HepG2 (cell line): ENCODE results near the gene STIM1. TPM values are rescaled to one million over a fixed set of nuclear protein-coding genes. Genes with fewer than 3 reads are reported as not detected.

Experiments
- ATAC-seq: fragments of 200-7000 bp; cut with Tn5 transposase; 3 replicates; pipeline ENCODE4 v1.9.1; 2020; ENCODE audit warnings: mild to moderate bottlenecking, moderate library complexity
- BruUV-seq: library from RNA; stranded (reverse); fragments of 400-500 nt; replicated peaks from 2 replicates; lab custom pipeline; 2021; lab: Mats Ljungman, UMichigan
- CTCF ChIA-PET: fragments of 300-600 bp; formaldehyde crosslinking; extraction: SDS; loops from one replicate; lab custom pipeline; 2021; ENCODE audit warnings: low total read pairs, inconsistent platforms, low intra/inter-chr PET ratio; lab: Yijun Ruan, JAX
- POLR2A ChIA-PET: fragments of 350-600 bp; sonication (Branson Sonifier 250); formaldehyde crosslinking; loops from one replicate; lab custom pipeline; 2020; ENCODE audit warnings: antibody characterized with exemption, inconsistent platforms; lab: Yijun Ruan, JAX
- DNase-seq: peaks from one replicate; pipeline ENCODE4 v3.0.0-alpha.2; 2015; ENCODE audit warnings: low spot score
- FAIRE-seq: peaks from 3 replicates; lab custom pipeline; 2011; peaks lifted over from hg19 to GRCh38; lab: Jason Lieb, UNC
- H2AFZ ChIP-seq: one replicate; pipeline ENCODE4 v1.6.1; 2011; ENCODE audit warnings: low read length, inconsistent platforms
- H3K27ac ChIP-seq: fragments of 300-600 bp; 3 replicates; pipeline ENCODE4 v1.8.0; 2011; ENCODE audit warnings: mixed run types, mild to moderate bottlenecking, mixed read lengths, low read length, inconsistent platforms; ENCODE audit not compliant: insufficient read depth; ENCODE audit errors: extremely low read length
- H3K27me3 ChIP-seq, 2 experiments: fragments of 200-600 bp in 1 of 2; 2 replicates in 1 of 2; 3 replicates in 1 of 2; pipeline versions ENCODE4 v1.6.0 to v1.8.0; 2011; ENCODE audit warnings: low read length in 2 of 2, mild to moderate bottlenecking in 2 of 2, moderate library complexity in 2 of 2, inconsistent platforms in 1 of 2; ENCODE audit not compliant: insufficient read depth in 2 of 2, control insufficient read depth in 1 of 2
- H3K36me3 ChIP-seq, 2 experiments: fragments of 200-600 bp in 1 of 2; replicated peaks in 1 of 2; 2 replicates in 1 of 2; 3 replicates in 1 of 2; pipeline versions ENCODE4 v1.5.1 to v1.8.0; 2011; ENCODE audit warnings: low read length in 2 of 2, inconsistent platforms in 1 of 2; ENCODE audit not compliant: insufficient read depth in 2 of 2, control insufficient read depth in 1 of 2
- H3K4me1 ChIP-seq: 2 replicates; pipeline ENCODE4 v1.5.1; 2012; ENCODE audit warnings: low read length, inconsistent platforms; ENCODE audit not compliant: insufficient read depth
- H3K4me2 ChIP-seq: 2 replicates; pipeline ENCODE4 v1.6.0; 2011; ENCODE audit warnings: low read depth, low read length, inconsistent platforms
- H3K4me3 ChIP-seq, 3 experiments: fragments of 200-600 bp in 1 of 3; sonication (generic), shearing (Covaris generic) in 1 of 3; replicated peaks in 1 of 3; 2 replicates each; pipeline ENCODE4 v1.5.1; 2011 to 2016; ENCODE audit warnings: low read length in 3 of 3, inconsistent platforms in 2 of 3, low read depth in 2 of 3, mild to moderate bottlenecking in 2 of 3, control low read depth in 1 of 3, mixed read lengths in 1 of 3; ENCODE audit not compliant: insufficient read depth in 1 of 3
- H3K79me2 ChIP-seq: one replicate; pipeline ENCODE4 v1.6.1; 2011; ENCODE audit warnings: low read length, inconsistent platforms; ENCODE audit not compliant: insufficient read depth
- H3K9ac ChIP-seq: 2 replicates; pipeline ENCODE4 v1.6.0; 2011; ENCODE audit warnings: mild to moderate bottlenecking, low read depth, low read length, inconsistent platforms; ENCODE audit not compliant: insufficient read depth
- H3K9me3 ChIP-seq: 2 replicates; pipeline ENCODE4 v1.5.1; 2012; ENCODE audit warnings: mild to moderate bottlenecking, low read length
- H4K20me1 ChIP-seq: 2 replicates; pipeline ENCODE4 v1.6.0; 2011; ENCODE audit warnings: inconsistent platforms, mild to moderate bottlenecking, low read length, moderate library complexity; ENCODE audit not compliant: insufficient read depth
- ATF7 ChIP-seq, 2 experiments: fragments of 450-650 bp in 1 of 2; sonication (generic) in 1 of 2; formaldehyde crosslinking in 1 of 2; IDR thresholded peaks; 2 replicates each; pipeline versions ENCODE4 v1.4.0 to v1.6.1; 2016 to 2020; ENCODE audit warnings: antibody characterized with exemption in 1 of 2, mild to moderate bottlenecking in 1 of 2, missing genetic modification reagents in 1 of 2
- BRF2 ChIP-seq: sonication (generic); formaldehyde crosslinking; IDR thresholded peaks from 2 replicates; pipeline ENCODE4 v1.8.1; 2022; ENCODE audit warnings: mild to moderate bottlenecking, missing genetic modification reagents
- CEBPB ChIP-seq: IDR thresholded peaks from 2 replicates; pipeline ENCODE4 v1.6.1; 2011; ENCODE audit warnings: low read depth, low read length, improper control_type of control experiment, borderline replicate concordance
- KDM4B ChIP-seq: sonication (generic); formaldehyde crosslinking; IDR thresholded peaks from 2 replicates; pipeline ENCODE4 v1.4.0; 2020; ENCODE audit warnings: missing genetic modification reagents
- NR2C2 ChIP-seq: sonication (generic); formaldehyde crosslinking; IDR thresholded peaks from 2 replicates; pipeline ENCODE4 v1.4.0; 2020; ENCODE audit warnings: missing genetic modification reagents, mild to moderate bottlenecking, moderate library complexity, borderline replicate concordance
- SALL1 ChIP-seq: sonication (generic); formaldehyde crosslinking; IDR thresholded peaks from 2 replicates; pipeline ENCODE4 v1.8.0; 2022; ENCODE audit warnings: mild to moderate bottlenecking, missing genetic modification reagents
- SMC3 ChIP-seq: IDR thresholded peaks from 2 replicates; pipeline ENCODE4 v1.6.1; 2011; ENCODE audit warnings: low read length, improper control_type of control experiment
- STAG1 ChIP-seq: sonication (generic); formaldehyde crosslinking; IDR thresholded peaks from 2 replicates; pipeline ENCODE4 v1.4.0; 2020; ENCODE audit warnings: missing genetic modification reagents
- TAF15 ChIP-seq: fragments of 200-400 bp; formaldehyde crosslinking; IDR thresholded peaks from one replicate; pipeline ENCODE4 v1.6.1; 2018; ENCODE audit warnings: mild to moderate bottlenecking, low read depth, low read length; ENCODE audit not compliant: poor library complexity, severe bottlenecking
- ZFP36L1 ChIP-seq: sonication (generic); formaldehyde crosslinking; IDR thresholded peaks from 2 replicates; pipeline ENCODE4 v1.8.0; 2022; ENCODE audit warnings: mild to moderate bottlenecking, missing genetic modification reagents, moderate library complexity
- ZNF382 ChIP-seq: sonication (generic); formaldehyde crosslinking; IDR thresholded peaks from 2 replicates; pipeline ENCODE4 v1.5.0; 2020; ENCODE audit warnings: missing genetic modification reagents, mild to moderate bottlenecking, borderline replicate concordance
- ZNF615 ChIP-seq: sonication (generic); formaldehyde crosslinking; IDR thresholded peaks from 2 replicates; pipeline ENCODE4 v1.5.0; 2020; ENCODE audit warnings: mild to moderate bottlenecking, missing genetic modification reagents, borderline replicate concordance
- ZSCAN20 ChIP-seq: sonication (generic); formaldehyde crosslinking; IDR thresholded peaks from 2 replicates; pipeline ENCODE4 v1.4.0; 2020; ENCODE audit warnings: missing genetic modification reagents, mild to moderate bottlenecking, borderline replicate concordance
- WGBS: methylation state at CpG from one replicate; pipeline ENCODE4 v1.1.6; 2017; ENCODE audit warnings: low lambda C conversion rate; 5-methylcytosine and 5-hydroxymethylcytosine counted together
- in situ Hi-C: cut with HindIII; loops from 2 replicates; pipeline ENCODE4 v1.10.0; 2017; ENCODE audit warnings: low pct_unique_long_range_greater_than_20kb; ENCODE audit not compliant: extremely low pct_ligation_motif_present
- intact Hi-C: fragments of 100-400 bp; cut with micrococcal nuclease; formaldehyde crosslinking; loops from one replicate; pipeline ENCODE4 v1.10.0; 2022; ENCODE audit not compliant: unreplicated experiment
- polyA plus RNA-seq, 8 experiments: library from polyadenylated mRNA; depleted of rRNA in 3 of 8; stranded (reverse) in 7 of 8; unstranded in 1 of 8; fragments of >200 nt; fragmentation: Illumina TruSeq in 4 of 8; extraction: Trizol in 4 of 8; gene quantifications; 2 replicates each; pipeline versions ENCODE4 v1.2.1 to v1.2.3, GENCODE V29; 2011 to 2016; ENCODE audit warnings: low read depth in 4 of 8, missing spikeins in 1 of 8, mixed read lengths in 1 of 8; ENCODE audit not compliant: insufficient read depth in 1 of 8
- total RNA-seq, 5 experiments: library from RNA; depleted of rRNA; stranded (reverse); fragments of >200 nt; fragmentation: Illumina TruSeq; extraction: Trizol; gene quantifications; 2 replicates each; pipeline ENCODE4 v1.2.3, GENCODE V29; 2016; ENCODE audit warnings: low read depth in 1 of 5
- TF ChIP-seq, protein P1 (sequence below): sonication (generic); formaldehyde crosslinking; IDR thresholded peaks from 2 replicates; pipeline ENCODE4 v1.8.0; 2022; ENCODE audit warnings: mild to moderate bottlenecking, missing genetic modification reagents, borderline replicate concordance

STIM1 gene
- total and polyA plus RNA-seq, 2 of the 13 experiments (the other 11 are each of a cell fraction or from before 2014, with no cell fraction given): 19.2 to 28.5 TPM

GRCh38 chr11:3936517-3936916 is 81.1 kb downstream of the STIM1 start:
- Histone ChIP-seq H3K27me3 (no peaks in the 10 kb centered on the region), H3K79me2 (peaks cover 13% of the 10 kb centered on the region), H3K4me2 (no peak overlapping the region), H3K4me3 (no peak overlapping the region), H2AFZ (no peak overlapping the region), H3K9me3 (no peaks in the 10 kb centered on the region), H4K20me1 (no peaks in the 10 kb centered on the region), H3K4me1 (peaks cover 42% of the 10 kb centered on the region), H3K27ac (no peak overlapping the region), H3K36me3 (no peaks in the 10 kb centered on the region), H3K9ac (no peak overlapping the region)
- no peak for DNase-seq
- in situ Hi-C loops (no loop called here), intact Hi-C loops (no loop called here)
- no peak for ATAC-seq
- BruUV-seq: no TSS peak
- POLR2A ChIA-PET: no interaction called here
- WGBS: 100% methylated on average over 1 of the region's 1 CpG
- no peak for FAIRE-seq
- CTCF ChIA-PET: no interaction called here
- TF ChIP-seq NR2C2 (CRISPR knock-in tag): no peak
- TF ChIP-seq TAF15: no peak
- TF ChIP-seq ZNF382 (CRISPR knock-in tag): no peak
- TF ChIP-seq SMC3: no peak
- TF ChIP-seq SALL1 (CRISPR knock-in tag): no peak
- TF ChIP-seq KDM4B: no peak
- no peak for TF ChIP-seq CEBPB
- TF ChIP-seq, protein P1, sequence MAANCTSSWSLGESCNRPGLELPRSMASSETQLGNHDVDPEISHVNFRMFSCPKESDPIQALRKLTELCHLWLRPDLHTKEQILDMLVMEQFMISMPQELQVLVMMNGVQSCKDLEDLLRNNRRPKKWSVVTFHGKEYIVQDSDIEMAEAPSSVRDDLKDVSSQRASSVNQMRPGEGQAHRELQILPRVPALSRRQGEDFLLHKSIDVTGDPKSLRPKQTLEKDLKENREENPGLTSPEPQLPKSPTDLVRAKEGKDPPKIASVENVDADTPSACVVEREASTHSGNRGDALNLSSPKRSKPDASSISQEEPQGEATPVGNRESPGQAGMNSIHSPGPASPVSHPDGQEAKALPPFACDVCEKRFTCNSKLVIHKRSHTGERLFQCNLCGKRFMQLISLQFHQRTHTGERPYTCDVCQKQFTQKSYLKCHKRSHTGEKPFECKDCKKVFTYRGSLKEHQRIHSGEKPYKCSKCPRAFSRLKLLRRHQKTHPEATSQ (CRISPR knock-in tag): no peak
- TF ChIP-seq BRF2: no peak
- TF ChIP-seq ZSCAN20 (CRISPR knock-in tag): no peak
- TF ChIP-seq ZNF615 (CRISPR knock-in tag): no peak
- TF ChIP-seq STAG1 (CRISPR knock-in tag): no peak
- TF ChIP-seq ATF7 (IDR thresholded peaks at IDR 0.05): no peak
- TF ChIP-seq ATF7 (CRISPR knock-in tag; IDR thresholded peaks at IDR 0.05): no peak
- TF ChIP-seq ZFP36L1 (CRISPR knock-in tag): no peak
